Kidney (tissue), 14 donors: Measurements from ENCODE around the gene CXCR6. TPM values are rescaled to one million over a fixed set of nuclear protein-coding genes. Genes with fewer than 3 reads are reported as not detected.

Source experiments
- DNase-seq, 5 donors: peaks; one replicate each; pipeline ENCODE4 v3.0.0-alpha.2; 2013 to 2020
- FAIRE-seq: peaks from 2 replicates; lab custom pipeline; 2012; peaks lifted over from hg19 to GRCh38; lab: Jason Lieb, UNC
- H3K27ac ChIP-seq, 2 donors: one replicate each; pipeline ENCODE4 v1.7.0; 2013; ENCODE audit warnings: low read depth in 2 of 2, low read length in 2 of 2, inconsistent platforms in 1 of 2
- H3K27me3 ChIP-seq: one replicate; pipeline ENCODE4 v1.7.1; 2013; ENCODE audit warnings: low read length, inconsistent platforms; ENCODE audit not compliant: control insufficient read depth, insufficient read depth
- H3K36me3 ChIP-seq, 3 donors: one replicate each; pipeline versions ENCODE4 v1.7.0 to v1.7.1; 2013; ENCODE audit warnings: low read length in 3 of 3, control low read depth in 1 of 3, inconsistent platforms in 1 of 3; ENCODE audit not compliant: insufficient read depth in 3 of 3, control insufficient read depth in 2 of 3
- H3K4me1 ChIP-seq, 3 donors: one replicate each; pipeline versions ENCODE4 v1.7.0 to v1.7.1; 2013; ENCODE audit warnings: low read length in 3 of 3, inconsistent platforms in 1 of 3, low read depth in 1 of 3; ENCODE audit not compliant: control insufficient read depth in 2 of 3, insufficient read depth in 2 of 3
- H3K4me3 ChIP-seq, 3 donors: one replicate each; pipeline versions ENCODE4 v1.7.0 to v1.8.1; 2013; ENCODE audit warnings: low read length in 3 of 3, control low read depth in 1 of 3, inconsistent platforms in 1 of 3
- H3K9ac ChIP-seq, 3 donors: one replicate each; pipeline versions ENCODE4 v1.7.0 to v1.7.1; 2013; ENCODE audit warnings: low read length in 3 of 3, control low read depth in 1 of 3, inconsistent platforms in 1 of 3
- H3K9me3 ChIP-seq, 3 donors: one replicate each; pipeline versions ENCODE4 v1.7.0 to v1.7.1; 2013; ENCODE audit warnings: low read length in 3 of 3, control low read depth in 1 of 3, inconsistent platforms in 1 of 3; ENCODE audit not compliant: control insufficient read depth in 2 of 3, insufficient read depth in 1 of 3
- CTCF ChIP-seq: IDR thresholded peaks from 3 replicates; pipeline ENCODE4 v1.5.1; 2012; ENCODE audit warnings: mild to moderate bottlenecking, moderate library complexity, borderline replicate concordance; ENCODE audit not compliant: insufficient read depth; ENCODE audit errors: extremely low read depth
- intact Hi-C: fragments of 100-400 bp; cut with DNase I; formaldehyde crosslinking; loops from one replicate; pipeline ENCODE4 v1.11.1; 2022
- polyA plus RNA-seq: library from polyadenylated mRNA; stranded (reverse); fragments of 350-450 nt; fragmentation: Illumina TruSeq; extraction: RNeasy Lipid Tissue Mini Kit (QIAGEN cat#74804); gene quantifications from one replicate; pipeline ENCODE4 v1.2.3, GENCODE V29; 2014; ENCODE audit warnings: low read depth, low replicate concordance; ENCODE audit not compliant: insufficient read depth
- total RNA-seq: library from RNA; stranded (reverse); fragmentation: NEBNext Ultra II Directional; extraction: Animal tissue kit (Norgen Biotek cat#: 25700); gene quantifications from one replicate; pipeline ENCODE4 v1.2.1, GENCODE V29; 2021
- donor health status: control.
- donor health status: control.
- donor health status: control.
- donor health status: control.
- donor health status: control.
- donor health status: DM: yes; HTN: yes; CAD: no.
- donor health status: Normal renal cell carcinoma (clear cell type).

Gene CXCR6
- total and polyA plus RNA-seq, 2 donors from 2014 or later, result 0.39 to 2.7 TPM

GRCh38 chr3:45947361-45947760 is 4.1 kb downstream of the CXCR6 start:
- no peak overlapping the region for H3K4me3 ChIP-seq
- no peak overlapping the region for H3K9ac ChIP-seq
- TF ChIP-seq CTCF, result no peak
- FAIRE-seq (no peak), DNase-seq (no peak)
- H3K9me3 ChIP-seq, result no peaks in the 10 kb centered on the region
- intact Hi-C loops, result loop anchor here (10.0 kb wide), 1 partner anchor 427 kb away; the partner anchor contains the start of gene CCR5
- H3K36me3 ChIP-seq, result peaks cover 6 to 44% (median 24%) of the 10 kb centered on the region in 3 donors
- no peak overlapping the region for H3K27ac ChIP-seq
- peaks cover 0 to 2% (median under 1%) of the 10 kb centered on the region in 3 donors for H3K4me1 ChIP-seq
- no peaks in the 10 kb centered on the region for H3K27me3 ChIP-seq

GRCh38 chr3:45948311-45948781 is 5.1 kb downstream of the CXCR6 start:
- no peak overlapping the region for H3K9ac ChIP-seq
- peaks cover 11 to 50% (median 30%) of the 10 kb centered on the region in 3 donors for H3K36me3 ChIP-seq
- H3K9me3 ChIP-seq, result no peaks in the 10 kb centered on the region
- no peak for DNase-seq
- intact Hi-C loops, result loop anchor here (10.0 kb wide), 1 partner anchor 426 kb away; the partner anchor contains the start of gene CCR5
- FAIRE-seq, result no peak
- no peak overlapping the region for H3K27ac ChIP-seq
- no peak for TF ChIP-seq CTCF
- H3K27me3 ChIP-seq, result no peaks in the 10 kb centered on the region
- peaks cover 0 to 10% (median 3%) of the 10 kb centered on the region in 3 donors for H3K4me1 ChIP-seq
- no peak overlapping the region for H3K4me3 ChIP-seq

- H3K4me3 ChIP-seq, result no peak overlapping the region
- FAIRE-seq, result no peak
- H3K4me1 ChIP-seq, result peaks cover 0 to 10% (median 3%) of the 10 kb centered on the region in 3 donors
- no peak overlapping the region for H3K9ac ChIP-seq
- no peak for TF ChIP-seq CTCF
- no peak overlapping the region for H3K27ac ChIP-seq
- peaks cover 11 to 54% (median 30%) of the 10 kb centered on the region in 3 donors for H3K36me3 ChIP-seq
- H3K9me3 ChIP-seq, result no peaks in the 10 kb centered on the region
- intact Hi-C loops, result loop anchor here (10.0 kb wide), 1 partner anchor 426 kb away; the partner anchor contains the start of gene CCR5
- no peak for DNase-seq
- no peaks in the 10 kb centered on the region for H3K27me3 ChIP-seq
Measured at GRCh38 chr3:45948881-45949280, 5.6 kb downstream of the CXCR6 start.
